Measurements from ENCODE around the gene ANKS1B.

DNA sequence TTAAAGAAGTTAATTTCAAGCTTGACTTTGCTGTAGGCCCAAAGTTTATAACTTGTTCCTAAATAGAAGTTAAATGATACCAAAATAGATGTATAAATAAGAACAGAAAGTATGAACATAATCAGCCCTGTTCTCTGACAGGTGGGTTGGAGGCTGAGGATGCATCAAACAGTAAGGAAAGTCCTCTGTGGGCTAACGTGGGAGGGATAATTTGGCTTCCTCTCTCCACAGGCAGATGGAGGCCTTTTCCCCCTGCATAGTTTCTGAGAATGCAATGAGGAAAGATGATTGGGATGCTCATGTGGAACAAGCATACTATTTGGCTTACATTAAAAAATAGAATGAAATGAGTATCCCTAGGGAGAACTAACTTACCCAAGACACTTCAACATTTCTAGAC is 280.7 kb downstream of the ANKS1B start:
- TF ChIP-seq POLR2A (IDR thresholded peaks at IDR 0.05) = no peak
- TF ChIP-seq, protein P1, sequence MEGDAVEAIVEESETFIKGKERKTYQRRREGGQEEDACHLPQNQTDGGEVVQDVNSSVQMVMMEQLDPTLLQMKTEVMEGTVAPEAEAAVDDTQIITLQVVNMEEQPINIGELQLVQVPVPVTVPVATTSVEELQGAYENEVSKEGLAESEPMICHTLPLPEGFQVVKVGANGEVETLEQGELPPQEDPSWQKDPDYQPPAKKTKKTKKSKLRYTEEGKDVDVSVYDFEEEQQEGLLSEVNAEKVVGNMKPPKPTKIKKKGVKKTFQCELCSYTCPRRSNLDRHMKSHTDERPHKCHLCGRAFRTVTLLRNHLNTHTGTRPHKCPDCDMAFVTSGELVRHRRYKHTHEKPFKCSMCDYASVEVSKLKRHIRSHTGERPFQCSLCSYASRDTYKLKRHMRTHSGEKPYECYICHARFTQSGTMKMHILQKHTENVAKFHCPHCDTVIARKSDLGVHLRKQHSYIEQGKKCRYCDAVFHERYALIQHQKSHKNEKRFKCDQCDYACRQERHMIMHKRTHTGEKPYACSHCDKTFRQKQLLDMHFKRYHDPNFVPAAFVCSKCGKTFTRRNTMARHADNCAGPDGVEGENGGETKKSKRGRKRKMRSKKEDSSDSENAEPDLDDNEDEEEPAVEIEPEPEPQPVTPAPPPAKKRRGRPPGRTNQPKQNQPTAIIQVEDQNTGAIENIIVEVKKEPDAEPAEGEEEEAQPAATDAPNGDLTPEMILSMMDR (IDR thresholded peaks at IDR 0.05) = no peak
